Subcutaneous abdominal adipose tissue (tissue), 5 donors: Measurements from ENCODE around the gene SYNM.

Experiments
- H3K27ac ChIP-seq: one replicate; pipeline ENCODE4 v1.7.0; 2013; ENCODE audit warnings: low read depth, mild to moderate bottlenecking, inconsistent platforms, low read length, moderate library complexity
- H3K27me3 ChIP-seq, 5 donors: one replicate each; pipeline ENCODE4 v1.7.0; 2013; ENCODE audit warnings: low read length in 5 of 5, inconsistent platforms in 1 of 5; ENCODE audit not compliant: control insufficient read depth in 5 of 5, insufficient read depth in 4 of 5
- H3K36me3 ChIP-seq, 5 donors: one replicate each; pipeline ENCODE4 v1.7.0; 2013; ENCODE audit warnings: low read length in 5 of 5; ENCODE audit not compliant: control insufficient read depth in 5 of 5, insufficient read depth in 5 of 5
- H3K4me1 ChIP-seq, 5 donors: one replicate each; pipeline ENCODE4 v1.7.0; 2013; ENCODE audit warnings: low read length in 5 of 5, mild to moderate bottlenecking in 3 of 5, moderate library complexity in 1 of 5; ENCODE audit not compliant: control insufficient read depth in 5 of 5, insufficient read depth in 5 of 5
- H3K4me3 ChIP-seq, 5 donors: one replicate each; pipeline ENCODE4 v1.7.0; 2013; ENCODE audit warnings: low read length in 5 of 5, low read depth in 1 of 5
- H3K9ac ChIP-seq, 5 donors: one replicate each; pipeline ENCODE4 v1.7.0; 2013; ENCODE audit warnings: low read length in 5 of 5, mild to moderate bottlenecking in 4 of 5, moderate library complexity in 3 of 5
- H3K9me3 ChIP-seq, 5 donors: one replicate each; pipeline ENCODE4 v1.7.0; 2013; ENCODE audit warnings: low read length in 5 of 5; ENCODE audit not compliant: control insufficient read depth in 5 of 5
- donor health status: healthy.
- donor health status: healthy.
- donor health status: healthy.
- donor health status: healthy.
- donor health status: healthy.

SYNM gene

GRCh38 chr15:99085413-99086326, 19.2 kb upstream of the SYNM start:
- Histone ChIP-seq H3K9ac (no peak overlapping the region), H3K27me3 (no peaks in the 10 kb centered on the region), H3K4me3 (no peak overlapping the region), H3K36me3 (no peaks in the 10 kb centered on the region), H3K27ac (no peak overlapping the region), H3K4me1 (peaks cover 0 to 2% (median 0%) of the 10 kb centered on the region in 5 donors), H3K9me3 (no peaks in the 10 kb centered on the region)

DNA sequence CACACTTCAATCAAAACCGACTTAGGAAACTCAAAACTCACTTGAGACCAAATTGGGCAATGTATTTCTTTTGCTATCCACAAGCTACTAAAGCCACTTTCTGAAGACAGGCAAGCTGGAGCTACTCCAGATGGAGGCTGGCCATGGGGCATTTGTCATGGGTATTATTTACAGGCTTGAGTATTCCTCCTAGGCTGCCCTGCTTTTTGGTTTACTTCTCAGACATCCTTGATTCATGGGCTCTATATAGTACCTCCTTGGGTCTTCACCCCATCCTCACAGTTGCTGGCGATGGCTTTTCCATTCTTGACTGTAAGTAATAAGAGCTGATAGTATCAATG, 18.6 kb upstream of the SYNM start:
- H3K36me3 ChIP-seq: no peaks in the 10 kb centered on the region
- no peak overlapping the region for H3K27ac ChIP-seq
- no peak overlapping the region for H3K9ac ChIP-seq
- no peaks in the 10 kb centered on the region for H3K9me3 ChIP-seq
- no peaks in the 10 kb centered on the region for H3K27me3 ChIP-seq
- H3K4me3 ChIP-seq: no peak overlapping the region
- peaks cover 0 to 2% (median 0%) of the 10 kb centered on the region in 5 donors for H3K4me1 ChIP-seq

GRCh38 chr15:99087405-99087943, 17.4 kb upstream of the SYNM start:
- no peak overlapping the region for H3K27ac ChIP-seq
- no peaks in the 10 kb centered on the region for H3K36me3 ChIP-seq
- H3K4me1 ChIP-seq: peaks cover 0 to 2% (median 0%) of the 10 kb centered on the region in 5 donors
- no peak overlapping the region for H3K9ac ChIP-seq
- H3K9me3 ChIP-seq: no peaks in the 10 kb centered on the region
- H3K27me3 ChIP-seq: no peaks in the 10 kb centered on the region
- no peak overlapping the region for H3K4me3 ChIP-seq

DNA sequence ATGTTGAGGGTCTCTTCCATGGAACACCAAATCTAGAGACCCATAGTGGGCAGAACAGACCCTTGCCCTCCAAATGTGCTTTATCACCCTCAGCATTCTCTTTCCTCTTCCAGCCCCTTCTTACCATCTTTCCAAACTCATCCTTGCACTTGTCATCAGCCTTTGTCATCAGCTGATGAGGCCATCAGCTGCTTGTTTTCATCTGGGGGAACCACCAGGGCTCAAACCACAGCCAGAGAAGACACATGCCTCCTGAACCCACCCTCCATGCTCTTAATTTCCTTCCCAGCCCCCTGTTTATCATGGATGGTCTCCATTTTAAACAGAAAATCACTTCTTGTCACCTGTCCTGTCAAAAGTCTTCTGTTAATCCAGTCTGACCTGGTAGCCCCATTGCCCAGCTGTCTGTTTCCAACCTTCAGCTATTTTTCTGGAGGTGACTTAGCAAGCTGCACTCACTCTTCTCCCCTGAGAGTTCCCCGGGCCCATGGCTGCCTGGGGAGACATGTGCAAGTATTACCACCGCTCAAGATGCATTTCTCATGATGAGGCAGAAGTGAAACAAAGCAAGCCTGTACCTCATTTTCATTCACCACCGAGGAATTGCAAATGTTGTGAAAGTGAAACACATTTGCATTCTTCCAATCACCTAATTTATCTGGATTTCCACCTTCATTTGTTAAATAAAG, 14.7 kb upstream of the SYNM start:
- no peak overlapping the region for H3K9ac ChIP-seq
- H3K9me3 ChIP-seq: no peaks in the 10 kb centered on the region
- H3K27ac ChIP-seq: no peak overlapping the region
- H3K4me3 ChIP-seq: no peak overlapping the region
- no peaks in the 10 kb centered on the region for H3K36me3 ChIP-seq
- H3K4me1 ChIP-seq: peaks cover 0 to 2% (median 0%) of the 10 kb centered on the region in 5 donors
- no peaks in the 10 kb centered on the region for H3K27me3 ChIP-seq

- H3K9ac ChIP-seq: no peak overlapping the region
- no peak overlapping the region for H3K27ac ChIP-seq
- no peaks in the 10 kb centered on the region for H3K36me3 ChIP-seq
- H3K9me3 ChIP-seq: no peaks in the 10 kb centered on the region
- H3K27me3 ChIP-seq: peaks cover 0 to 4% (median 0%) of the 10 kb centered on the region in 5 donors
- H3K4me1 ChIP-seq: peaks cover 0 to 2% (median 0%) of the 10 kb centered on the region in 5 donors
- no peak overlapping the region for H3K4me3 ChIP-seq
Observed at GRCh38 chr15:99090938-99091337, 13.9 kb upstream of the SYNM start.

- H3K9me3 ChIP-seq: no peaks in the 10 kb centered on the region
- H3K4me1 ChIP-seq: no peaks in the 10 kb centered on the region
- no peaks in the 10 kb centered on the region for H3K36me3 ChIP-seq
- H3K27ac ChIP-seq: no peak overlapping the region
- peaks cover 0 to 8% (median 0%) of the 10 kb centered on the region in 5 donors for H3K27me3 ChIP-seq
- H3K4me3 ChIP-seq: no peak overlapping the region
- no peak overlapping the region for H3K9ac ChIP-seq
Observed at GRCh38 chr15:99092554-99093172, 12.2 kb upstream of the SYNM start.

GRCh38 chr15:99095626-99096025, 9.3 kb upstream of the SYNM start:
- Histone ChIP-seq H3K36me3 (no peaks in the 10 kb centered on the region), H3K9ac (no peak overlapping the region), H3K4me3 (no peak overlapping the region), H3K27ac (no peak overlapping the region), H3K27me3 (peaks cover 2 to 20% (median 8%) of the 10 kb centered on the region in 5 donors), H3K4me1 (peaks cover 2 to 6% (median 5%) of the 10 kb centered on the region in 5 donors), H3K9me3 (no peaks in the 10 kb centered on the region)

DNA sequence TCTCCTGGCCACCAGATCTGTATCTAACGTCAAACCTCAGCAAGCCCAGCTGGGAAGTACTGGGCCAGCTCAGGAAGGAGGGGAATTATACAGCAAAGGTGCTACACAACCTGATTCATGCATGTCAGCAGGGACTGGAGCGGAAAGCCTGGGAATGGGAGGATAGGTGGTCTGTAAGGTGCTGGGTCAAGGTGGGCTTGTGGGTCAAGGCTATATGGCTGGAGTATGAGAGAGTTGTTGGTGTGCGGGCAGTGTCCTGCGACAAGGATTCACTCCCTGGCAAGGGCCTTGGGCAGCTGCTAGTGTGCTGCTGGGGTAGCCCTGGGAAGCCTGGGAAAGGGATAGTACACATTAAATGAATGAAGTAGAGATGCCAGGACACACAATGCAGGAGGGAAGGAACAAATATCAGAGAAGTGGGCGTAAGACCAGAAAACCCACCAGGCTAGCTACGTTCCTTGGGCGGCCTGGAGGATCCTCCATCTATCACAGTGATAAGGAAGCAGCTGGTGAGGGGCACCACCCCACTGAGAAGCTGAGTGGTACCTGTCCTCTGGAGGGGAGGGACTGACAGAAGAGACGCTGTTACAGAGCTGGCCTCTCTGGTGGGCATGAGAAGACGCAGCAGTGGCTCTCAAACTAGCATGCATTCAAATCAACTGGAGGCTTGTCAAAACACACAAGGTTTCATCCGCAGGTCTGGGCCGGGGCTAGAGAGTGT, 8.5 kb upstream of the SYNM start:
- H3K9me3 ChIP-seq: no peaks in the 10 kb centered on the region
- H3K27ac ChIP-seq: no peak overlapping the region
- H3K9ac ChIP-seq: no peak overlapping the region
- peaks cover 2 to 9% (median 6%) of the 10 kb centered on the region in 5 donors for H3K4me1 ChIP-seq
- H3K36me3 ChIP-seq: no peaks in the 10 kb centered on the region
- peaks cover 2 to 20% (median 8%) of the 10 kb centered on the region in 5 donors for H3K27me3 ChIP-seq
- H3K4me3 ChIP-seq: no peak overlapping the region

GRCh38 chr15:99096894-99097426, 7.9 kb upstream of the SYNM start:
- H3K36me3 ChIP-seq: no peaks in the 10 kb centered on the region
- no peak overlapping the region for H3K9ac ChIP-seq
- H3K9me3 ChIP-seq: no peaks in the 10 kb centered on the region
- no peak overlapping the region for H3K27ac ChIP-seq
- H3K27me3 ChIP-seq: peaks cover 2 to 20% (median 8%) of the 10 kb centered on the region in 5 donors
- peaks cover 4 to 14% (median 6%) of the 10 kb centered on the region in 5 donors for H3K4me1 ChIP-seq
- no peak overlapping the region for H3K4me3 ChIP-seq
